Activated CD4-positive, alpha-beta T cell treated with anti-CD3 and anti-CD28 coated beads, Interleukin-2, amount 10 ng/mL, durations not matched to agents 24 days and 14 days (primary cell): ENCODE measurements around the gene OR5M11. TPM values are rescaled to one million over a fixed set of nuclear protein-coding genes. Genes with fewer than 3 reads are reported as not detected.
"Not testable (repeated sequence)": the region's sequence is repeated elsewhere in the genome, so short reads cannot be mapped to it uniquely, and the experiment has no call there.

Experiments
- DNase-seq: peaks from one replicate; pipeline ENCODE4 v3.0.0; 2022
- H3K27ac Mint-ChIP-seq: one replicate; pipeline ENCODE4 v1.8.0; 2022; ENCODE audit warnings: mild to moderate bottlenecking, mixed read lengths
- H3K27me3 Mint-ChIP-seq: one replicate; pipeline ENCODE4 v1.8.0; 2022; ENCODE audit warnings: mixed read lengths
- H3K36me3 Mint-ChIP-seq: one replicate; pipeline ENCODE4 v1.8.0; 2022; ENCODE audit warnings: low read depth, mild to moderate bottlenecking, mixed read lengths
- H3K4me1 Mint-ChIP-seq: one replicate; pipeline ENCODE4 v1.8.0; 2021; ENCODE audit warnings: mixed read lengths
- H3K4me3 Mint-ChIP-seq: one replicate; pipeline ENCODE4 v1.8.0; 2022; ENCODE audit warnings: mild to moderate bottlenecking, moderate library complexity, mixed read lengths
- H3K9me3 Mint-ChIP-seq: one replicate; pipeline ENCODE4 v1.8.0; 2021; ENCODE audit warnings: mixed read lengths
- intact Hi-C: fragments of 100-400 bp; cut with micrococcal nuclease; formaldehyde crosslinking; loops from one replicate; pipeline ENCODE4 v1.15.1; 2023
- total RNA-seq: library from RNA; stranded (reverse); gene quantifications from 2 replicates; pipeline ENCODE4 v1.2.3, GENCODE V29; 2022

OR5M11 gene
- not detected in 2 replicates for total RNA-seq

- no peak for DNase-seq
- intact Hi-C loops = no loop called here
- Mint-ChIP-seq H3K36me3 (no peaks in the 10 kb centered on the region), H3K4me3 (no peak within 1 kb of the TSS), H3K27me3 (no peaks in the 10 kb centered on the region), H3K9me3 (peaks cover 21% of the 10 kb centered on the region), H3K27ac (no peak within 1 kb of the TSS), H3K4me1 (no peaks in the 10 kb centered on the region)
These were observed at the start of gene OR5M11 for GRCh38 chr11:56543157-56543556. OR5M11 (minus strand) TSS chr11:56543257; CDS start chr11:56543257, 0 bp downstream.

- H3K27me3 Mint-ChIP-seq, intact Hi-C loops, H3K4me1 Mint-ChIP-seq, H3K4me3 Mint-ChIP-seq, H3K9me3 Mint-ChIP-seq, H3K36me3 Mint-ChIP-seq, H3K27ac Mint-ChIP-seq, DNase-seq: not testable (repeated sequence)
These were observed 49.1 kb upstream of the OR5M11 start for GRCh38 chr11:56592088-56592717.

- no peak within 1 kb of the TSS for H3K27ac Mint-ChIP-seq
- no peaks in the 10 kb centered on the region for H3K9me3 Mint-ChIP-seq
- H3K36me3 Mint-ChIP-seq = no peaks in the 10 kb centered on the region
- no peak within 1 kb of the TSS for H3K4me3 Mint-ChIP-seq
- H3K4me1 Mint-ChIP-seq = no peaks in the 10 kb centered on the region
- no peak for DNase-seq
- no peaks in the 10 kb centered on the region for H3K27me3 Mint-ChIP-seq
- intact Hi-C loops = no loop called here
These were observed 34.6 kb upstream of the OR5M11 start, which contains the start of gene OR5M10 for GRCh38 chr11:56577621-56578020. OR5M10 (minus strand) TSS chr11:56577721; CDS start chr11:56577721, 0 bp downstream.

- H3K36me3 Mint-ChIP-seq = no peaks in the 10 kb centered on the region
- H3K9me3 Mint-ChIP-seq = peaks cover 16% of the 10 kb centered on the region
- H3K27me3 Mint-ChIP-seq = no peaks in the 10 kb centered on the region
- H3K4me1 Mint-ChIP-seq = no peaks in the 10 kb centered on the region
- DNase-seq = no peak
- no peak overlapping the region for H3K27ac Mint-ChIP-seq
- intact Hi-C loops = no loop called here
- no peak overlapping the region for H3K4me3 Mint-ChIP-seq
These were observed 15.5 kb upstream of the OR5M11 start for GRCh38 chr11:56558574-56558973.

- H3K4me3 Mint-ChIP-seq, DNase-seq, H3K4me1 Mint-ChIP-seq, H3K9me3 Mint-ChIP-seq, H3K36me3 Mint-ChIP-seq, H3K27ac Mint-ChIP-seq, intact Hi-C loops, H3K27me3 Mint-ChIP-seq: not testable (repeated sequence)
These were observed 11.6 kb upstream of the OR5M11 start for GRCh38 chr11:56554691-56555090.

GRCh38 chr11:56545531-56545930 is 2.5 kb upstream of the OR5M11 start:
- no peak overlapping the region for H3K4me3 Mint-ChIP-seq
- H3K36me3 Mint-ChIP-seq = no peaks in the 10 kb centered on the region
- no peaks in the 10 kb centered on the region for H3K27me3 Mint-ChIP-seq
- intact Hi-C loops = no loop called here
- no peak overlapping the region for H3K27ac Mint-ChIP-seq
- H3K4me1 Mint-ChIP-seq = no peaks in the 10 kb centered on the region
- peaks cover 21% of the 10 kb centered on the region for H3K9me3 Mint-ChIP-seq
- DNase-seq = no peak

GRCh38 chr11:56543739-56544138 is 682 bp upstream of the OR5M11 start:
- DNase-seq = no peak
- peaks cover 21% of the 10 kb centered on the region for H3K9me3 Mint-ChIP-seq
- no peaks in the 10 kb centered on the region for H3K36me3 Mint-ChIP-seq
- intact Hi-C loops = no loop called here
- H3K27me3 Mint-ChIP-seq = no peaks in the 10 kb centered on the region
- H3K4me3 Mint-ChIP-seq = no peak overlapping the region
- H3K27ac Mint-ChIP-seq = no peak overlapping the region
- H3K4me1 Mint-ChIP-seq = no peaks in the 10 kb centered on the region

GRCh38 chr11:56533054-56533740 is 9.9 kb downstream of the OR5M11 start:
- H3K27me3 Mint-ChIP-seq = no peaks in the 10 kb centered on the region
- H3K4me1 Mint-ChIP-seq = no peaks in the 10 kb centered on the region
- no peaks in the 10 kb centered on the region for H3K9me3 Mint-ChIP-seq
- H3K27ac Mint-ChIP-seq = no peak overlapping the region
- no peak overlapping the region for H3K4me3 Mint-ChIP-seq
- H3K36me3 Mint-ChIP-seq = no peaks in the 10 kb centered on the region
- intact Hi-C loops = no loop called here
- DNase-seq = no peak

- no peaks in the 10 kb centered on the region for H3K36me3 Mint-ChIP-seq
- H3K4me3 Mint-ChIP-seq = no peak overlapping the region
- no peaks in the 10 kb centered on the region for H3K9me3 Mint-ChIP-seq
- H3K27ac Mint-ChIP-seq = no peak overlapping the region
- H3K4me1 Mint-ChIP-seq = no peaks in the 10 kb centered on the region
- intact Hi-C loops = no loop called here
- no peaks in the 10 kb centered on the region for H3K27me3 Mint-ChIP-seq
- DNase-seq = no peak
These were observed 11.2 kb downstream of the OR5M11 start for GRCh38 chr11:56531856-56532255.

GRCh38 chr11:56522008-56522407 is 21.0 kb downstream of the OR5M11 start:
- DNase-seq = no peak
- Mint-ChIP-seq H3K9me3 (peaks cover 12% of the 10 kb centered on the region), H3K27me3 (no peaks in the 10 kb centered on the region), H3K4me3 (no peak overlapping the region), H3K36me3 (no peaks in the 10 kb centered on the region), H3K4me1 (no peaks in the 10 kb centered on the region), H3K27ac (no peak overlapping the region)
- intact Hi-C loops = no loop called here

GRCh38 chr11:56513280-56513679 is 29.8 kb downstream of the OR5M11 start:
- Mint-ChIP-seq H3K27me3 (no peaks in the 10 kb centered on the region), H3K27ac (no peak overlapping the region), H3K36me3 (no peaks in the 10 kb centered on the region), H3K4me3 (no peak overlapping the region), H3K9me3 (peaks cover 14% of the 10 kb centered on the region), H3K4me1 (no peaks in the 10 kb centered on the region)
- DNase-seq = no peak
- intact Hi-C loops = no loop called here

GRCh38 chr11:56509439-56509838 is 33.6 kb downstream of the OR5M11 start:
- Mint-ChIP-seq H3K27ac (no peak overlapping the region), H3K4me3 (no peak overlapping the region), H3K27me3 (no peaks in the 10 kb centered on the region), H3K9me3 (peaks cover 10% of the 10 kb centered on the region), H3K4me1 (no peaks in the 10 kb centered on the region), H3K36me3 (no peaks in the 10 kb centered on the region)
- intact Hi-C loops = no loop called here
- DNase-seq = no peak

GRCh38 chr11:56497010-56497409 is 46.0 kb downstream of the OR5M11 start:
- Mint-ChIP-seq H3K36me3 (no peaks in the 10 kb centered on the region), H3K9me3 (peaks cover 8% of the 10 kb centered on the region), H3K4me3 (no peak overlapping the region), H3K4me1 (no peaks in the 10 kb centered on the region), H3K27me3 (no peaks in the 10 kb centered on the region), H3K27ac (no peak overlapping the region)
- intact Hi-C loops = no loop called here
- no peak for DNase-seq

GRCh38 chr11:56495117-56495516 is 47.9 kb downstream of the OR5M11 start:
- Mint-ChIP-seq H3K27ac (no peak overlapping the region), H3K36me3 (no peaks in the 10 kb centered on the region), H3K4me1 (no peaks in the 10 kb centered on the region), H3K9me3 (peaks cover 13% of the 10 kb centered on the region), H3K27me3 (no peaks in the 10 kb centered on the region), H3K4me3 (no peak overlapping the region)
- intact Hi-C loops = no loop called here
- no peak for DNase-seq
